Measurements from ENCODE around the gene CMBL. TPM values are rescaled to one million over a fixed set of nuclear protein-coding genes. Genes with fewer than 3 reads are reported as not detected.

CMBL gene
- total RNA-seq, 1 experiment from 2014 or later, result 12.6 TPM

DNA sequence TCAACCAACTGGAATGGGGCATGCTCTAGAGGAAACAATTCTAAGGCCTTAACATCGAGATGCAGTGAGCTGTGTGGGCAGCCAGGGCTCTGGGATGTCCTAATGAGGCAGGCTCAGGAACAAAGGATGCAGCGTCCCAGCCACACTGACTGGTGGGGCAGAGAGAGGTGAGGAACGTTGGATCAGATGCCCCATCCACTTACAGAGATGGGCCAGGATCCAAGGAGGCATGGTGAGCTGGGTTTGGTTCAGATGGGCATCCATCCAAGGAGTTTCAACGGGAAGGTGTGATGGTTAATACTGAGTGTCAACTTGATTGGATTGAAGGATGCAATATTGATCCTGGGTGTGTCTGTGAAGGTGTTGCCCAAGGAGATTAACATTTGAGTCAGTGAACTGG, 30.3 kb upstream of the CMBL start:
- Histone ChIP-seq H3K79me2 (ENCODE audit: insufficient read depth, low read length) (no peaks in the 10 kb centered on the region), H3T11ph (ENCODE audit: low read length) (no peak overlapping the region), H3K4ac (ENCODE audit: low read depth, low read length) (no peak overlapping the region), H3K9me3 (ENCODE audit: control insufficient read depth, low read depth, low read length) (no peaks in the 10 kb centered on the region), H2AK5ac (ENCODE audit: insufficient read length, low read length) (no peak overlapping the region), H4K20me1 (ENCODE audit: control insufficient read depth, insufficient read depth, insufficient read length) (no peaks in the 10 kb centered on the region), H4K5ac (ENCODE audit: insufficient read length, low read depth, low read length) (no peak overlapping the region), H2BK20ac (ENCODE audit: low read depth, low read length, poor library complexity, severe bottlenecking) (no peak overlapping the region), H3K18ac (ENCODE audit: insufficient read length, low read depth, low read length) (no peak overlapping the region), H2BK15ac (ENCODE audit: low read depth, low read length) (no peak overlapping the region), H3K14ac (ENCODE audit: insufficient read depth, low read length) (no peak overlapping the region), H3K4me2 (ENCODE audit: insufficient read depth, insufficient read length, low read length) (no peak overlapping the region), H2BK120ac (ENCODE audit: low read depth, low read length, poor library complexity, severe bottlenecking) (no peak overlapping the region), H3K4me1 (ENCODE audit: insufficient read depth, low read length) (no peaks in the 10 kb centered on the region; the same call in 1 of the 2 replicates), H2AFZ (ENCODE audit: low read length) (no peak overlapping the region), H2BK12ac (ENCODE audit: insufficient read length, low read depth, low read length) (no peak overlapping the region), H4K8ac (replicated peaks; ENCODE audit: insufficient read length, low read depth, low read length) (no peak overlapping the region), H2BK5ac (ENCODE audit: insufficient read length, low read length) (no peak overlapping the region), H3K23ac (ENCODE audit: insufficient read length, low read depth, low read length) (no peak overlapping the region), H3K79me1 (ENCODE audit: insufficient read depth, low read depth, low read length, poor library complexity, severe bottlenecking) (no peaks in the 10 kb centered on the region), H3K23me2 (ENCODE audit: insufficient read length, low read depth, low read length, poor library complexity, severe bottlenecking) (peaks cover 8% of the 10 kb centered on the region), H4K91ac (ENCODE audit: insufficient read length, low read depth, low read length) (no peak overlapping the region), H3K27me3 (ENCODE audit: insufficient read depth, low read length) (peaks cover 16% of the 10 kb centered on the region; the same call in 1 of the 2 replicates), H3K9ac (ENCODE audit: extremely low read depth, insufficient read length, low read length) (no peak overlapping the region), H3K27ac (ENCODE audit: insufficient read length, low read depth, low read length) (no peak overlapping the region), H3K56ac (ENCODE audit: insufficient read length, low read depth, low read length) (no peak overlapping the region)
- H3K27ac Mint-ChIP-seq, result no peak overlapping the region
- no peak overlapping the region for H3K4me3 Mint-ChIP-seq
- peaks cover 11 to 15% of the 10 kb centered on the region in 2 experiments for H3K4me1 Mint-ChIP-seq
- TF ChIP-seq, protein P1, sequence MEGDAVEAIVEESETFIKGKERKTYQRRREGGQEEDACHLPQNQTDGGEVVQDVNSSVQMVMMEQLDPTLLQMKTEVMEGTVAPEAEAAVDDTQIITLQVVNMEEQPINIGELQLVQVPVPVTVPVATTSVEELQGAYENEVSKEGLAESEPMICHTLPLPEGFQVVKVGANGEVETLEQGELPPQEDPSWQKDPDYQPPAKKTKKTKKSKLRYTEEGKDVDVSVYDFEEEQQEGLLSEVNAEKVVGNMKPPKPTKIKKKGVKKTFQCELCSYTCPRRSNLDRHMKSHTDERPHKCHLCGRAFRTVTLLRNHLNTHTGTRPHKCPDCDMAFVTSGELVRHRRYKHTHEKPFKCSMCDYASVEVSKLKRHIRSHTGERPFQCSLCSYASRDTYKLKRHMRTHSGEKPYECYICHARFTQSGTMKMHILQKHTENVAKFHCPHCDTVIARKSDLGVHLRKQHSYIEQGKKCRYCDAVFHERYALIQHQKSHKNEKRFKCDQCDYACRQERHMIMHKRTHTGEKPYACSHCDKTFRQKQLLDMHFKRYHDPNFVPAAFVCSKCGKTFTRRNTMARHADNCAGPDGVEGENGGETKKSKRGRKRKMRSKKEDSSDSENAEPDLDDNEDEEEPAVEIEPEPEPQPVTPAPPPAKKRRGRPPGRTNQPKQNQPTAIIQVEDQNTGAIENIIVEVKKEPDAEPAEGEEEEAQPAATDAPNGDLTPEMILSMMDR (conservative IDR thresholded peaks at IDR 0.05), result no peak
- peaks cover 34% of the 10 kb centered on the region for H3K27me3 Mint-ChIP-seq (ENCODE audit: low read depth)
- no peaks in the 10 kb centered on the region for H3K9me3 Mint-ChIP-seq
- H3K36me3 Mint-ChIP-seq (ENCODE audit: insufficient read depth in 1 of 3, low read depth in 3 of 3), result no peaks in the 10 kb centered on the region; a peak in 1 of 7 replicates
- DNase-seq, result no peak
- WGBS (ENCODE audit: extremely low coverage, insufficient read length, low lambda C conversion rate), result no CpG with 5 or more reads among the region's 4 CpGs
